ENCODE data around the gene CD63.

The CD63 gene

GRCh38 chr12:55746913-55747231, 18.1 kb upstream of the CD63 start:
- FAIRE-seq (no peak), DNase-seq (ENCODE audit: insufficient read length) (no peak)
- TF ChIP-seq TAF1 (IDR thresholded peaks at IDR 0.05; ENCODE audit: borderline replicate concordance, low read depth, low read length) (no peak), POLR2AphosphoS5 (IDR thresholded peaks at IDR 0.05; ENCODE audit: low read depth, low read length) (no peak), POLR2A (IDR thresholded peaks at IDR 0.05; ENCODE audit: low read depth, low read length) (no peak)

GRCh38 chr12:55746174-55746912, 17.5 kb upstream of the CD63 start:
- TF ChIP-seq TAF1 (IDR thresholded peaks at IDR 0.05; ENCODE audit: borderline replicate concordance, low read depth, low read length) (no peak), POLR2A (IDR thresholded peaks at IDR 0.05; ENCODE audit: low read depth, low read length) (no peak), POLR2AphosphoS5 (IDR thresholded peaks at IDR 0.05; ENCODE audit: low read depth, low read length) (no peak)
- no peak for DNase-seq (ENCODE audit: insufficient read length)

GRCh38 chr12:55745361-55746173, 16.8 kb upstream of the CD63 start:
- no peak for TF ChIP-seq POLR2AphosphoS5 (IDR thresholded peaks at IDR 0.05; ENCODE audit: low read depth, low read length)
- TF ChIP-seq TAF1 (IDR thresholded peaks at IDR 0.05; ENCODE audit: borderline replicate concordance, low read depth, low read length) = no peak
- TF ChIP-seq POLR2A (IDR thresholded peaks at IDR 0.05; ENCODE audit: low read depth, low read length) = no peak
- FAIRE-seq = no peak
- no peak for DNase-seq (ENCODE audit: insufficient read length)

More at GRCh38 chr12:55746174-55746912, 17.5 kb upstream of the CD63 start:
- no peak for FAIRE-seq

- no peak for FAIRE-seq
- TF ChIP-seq POLR2A (IDR thresholded peaks at IDR 0.05; ENCODE audit: low read depth, low read length) (no peak), TAF1 (IDR thresholded peaks at IDR 0.05; ENCODE audit: borderline replicate concordance, low read depth, low read length) (no peak), POLR2AphosphoS5 (IDR thresholded peaks at IDR 0.05; ENCODE audit: low read depth, low read length) (no peak)
These were observed 15.7 kb upstream of the CD63 start for GRCh38 chr12:55744340-55745030.

GRCh38 chr12:55743406-55744339, 14.9 kb upstream of the CD63 start:
- FAIRE-seq = peak; percentile 91
- peak; percentile 62 for DNase-seq (ENCODE audit: insufficient read length)
- TF ChIP-seq TAF1 (IDR thresholded peaks at IDR 0.05; ENCODE audit: borderline replicate concordance, low read depth, low read length) = no peak
- no peak for TF ChIP-seq POLR2AphosphoS5 (IDR thresholded peaks at IDR 0.05; ENCODE audit: low read depth, low read length)
- no peak for TF ChIP-seq POLR2A (IDR thresholded peaks at IDR 0.05; ENCODE audit: low read depth, low read length)

More at GRCh38 chr12:55744340-55745030, 15.7 kb upstream of the CD63 start:
- no peak for DNase-seq (ENCODE audit: insufficient read length)

DNA sequence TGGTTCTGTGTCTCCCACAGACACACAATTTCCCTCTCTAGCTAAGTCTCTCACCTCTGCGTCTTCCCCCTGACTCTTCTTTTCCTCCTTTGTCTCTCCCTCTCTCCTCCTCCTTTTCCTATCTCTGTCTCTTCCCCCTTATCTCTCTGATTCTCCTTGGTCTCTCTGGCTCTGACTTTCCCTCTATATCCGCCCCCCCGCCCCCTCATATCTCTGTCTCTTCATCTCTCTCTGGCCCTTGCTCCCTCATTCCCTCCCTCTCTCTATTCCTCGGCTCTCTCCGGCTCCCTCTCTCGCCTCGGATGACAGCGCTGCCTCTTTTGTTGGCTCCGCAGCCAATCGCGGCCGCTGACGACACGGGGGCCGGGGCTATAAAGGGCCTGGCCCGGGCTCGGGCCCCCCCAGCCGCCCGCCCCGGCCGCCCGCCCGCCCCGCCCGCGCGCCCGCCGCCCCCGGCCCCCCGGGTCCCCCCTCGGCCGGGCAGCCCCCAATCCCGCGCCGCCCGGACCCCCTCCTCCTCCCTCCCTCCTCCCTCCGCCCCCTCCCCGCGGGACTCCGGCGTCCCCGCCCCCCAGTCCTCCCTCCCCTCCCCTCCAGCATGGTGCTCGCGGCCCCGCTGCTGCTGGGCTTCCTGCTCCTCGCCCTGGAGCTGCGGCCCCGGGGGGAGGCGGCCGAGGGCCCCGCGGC, 14.1 kb upstream of the CD63 start, which contains the start of gene GDF11:
TSS of gene GDF11 (plus strand) at position 404 of the 687 bp plus-strand sequence. CDS start at position 599, 195 bp downstream.
- FAIRE-seq (no peak), DNase-seq (ENCODE audit: insufficient read length) (peak; percentile 65)
- TF ChIP-seq TAF1 (IDR thresholded peaks at IDR 0.05; ENCODE audit: borderline replicate concordance, low read depth, low read length) (no peak), POLR2A (IDR thresholded peaks at IDR 0.05; ENCODE audit: low read depth, low read length) (no peak), POLR2AphosphoS5 (IDR thresholded peaks at IDR 0.05; ENCODE audit: low read depth, low read length) (no peak)

DNA sequence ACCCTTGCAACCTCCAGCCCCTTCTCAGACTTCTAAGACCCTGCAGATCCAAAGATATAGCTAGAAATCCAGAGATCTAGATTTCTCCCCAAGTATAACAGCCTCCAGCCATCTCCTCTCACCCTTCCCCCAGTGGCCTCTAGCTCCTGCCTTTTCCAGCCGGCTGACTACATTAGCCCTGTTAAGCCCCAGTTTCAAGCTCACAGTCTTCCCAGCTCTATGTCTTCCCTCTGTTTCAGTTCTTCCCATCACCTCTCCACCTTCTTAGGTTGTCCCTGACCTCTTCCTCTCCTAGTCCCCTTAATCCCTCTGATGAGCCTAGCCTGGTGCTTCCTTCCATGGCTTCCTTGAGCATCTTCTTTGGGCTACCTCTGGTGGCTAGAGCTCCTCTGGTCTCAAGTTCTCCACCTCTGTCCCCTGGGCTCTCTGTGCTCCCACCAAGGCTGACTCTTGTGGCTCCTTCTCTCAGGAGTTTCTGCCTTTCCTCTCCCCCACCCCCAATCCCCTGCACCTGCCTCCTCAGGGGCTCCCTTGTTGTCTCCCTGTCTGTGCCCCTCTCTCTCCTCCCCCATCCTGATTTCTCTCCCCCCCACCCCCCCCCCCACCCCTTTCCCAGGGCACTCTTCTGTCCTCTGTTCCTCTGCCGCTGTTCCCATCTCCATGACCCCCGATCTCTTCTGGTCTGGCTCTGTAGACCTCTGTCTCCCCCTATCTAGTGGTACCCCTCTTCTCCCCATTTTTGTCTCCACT, 13.3 kb upstream of the CD63 start:
- TF ChIP-seq TAF1 (IDR thresholded peaks at IDR 0.05; ENCODE audit: borderline replicate concordance, low read depth, low read length) = no peak
- no peak for TF ChIP-seq POLR2A (IDR thresholded peaks at IDR 0.05; ENCODE audit: low read depth, low read length)
- no peak for TF ChIP-seq POLR2AphosphoS5 (IDR thresholded peaks at IDR 0.05; ENCODE audit: low read depth, low read length)
- FAIRE-seq = no peak
- no peak for DNase-seq (ENCODE audit: insufficient read length)

DNA sequence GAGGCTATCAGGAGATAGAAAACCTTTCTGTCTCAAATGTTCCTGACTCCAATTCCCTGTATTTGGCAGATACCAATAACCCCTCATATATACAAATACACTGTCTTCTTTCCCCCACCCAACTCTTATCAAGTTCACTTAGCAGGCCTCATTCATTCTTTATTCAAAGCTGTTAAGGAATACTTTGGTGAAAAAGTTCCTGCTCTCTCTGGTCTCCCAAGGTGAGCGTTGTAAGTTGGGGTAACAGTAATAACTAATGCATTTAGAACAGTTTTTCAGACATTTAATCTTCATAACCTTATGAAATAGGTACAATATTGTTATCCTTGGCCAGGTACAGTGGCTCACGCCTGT, 10.2 kb upstream of the CD63 start:
- no peak for FAIRE-seq
- DNase-seq (ENCODE audit: insufficient read length) = no peak
- TF ChIP-seq POLR2A (IDR thresholded peaks at IDR 0.05; ENCODE audit: low read depth, low read length) = no peak
- TF ChIP-seq TAF1 (IDR thresholded peaks at IDR 0.05; ENCODE audit: borderline replicate concordance, low read depth, low read length) = no peak
- no peak for TF ChIP-seq POLR2AphosphoS5 (IDR thresholded peaks at IDR 0.05; ENCODE audit: low read depth, low read length)

GRCh38 chr12:55738123-55739024, 9.6 kb upstream of the CD63 start:
- no peak for TF ChIP-seq POLR2A (IDR thresholded peaks at IDR 0.05; ENCODE audit: low read depth, low read length)
- no peak for TF ChIP-seq POLR2AphosphoS5 (IDR thresholded peaks at IDR 0.05; ENCODE audit: low read depth, low read length)
- TF ChIP-seq TAF1 (IDR thresholded peaks at IDR 0.05; ENCODE audit: borderline replicate concordance, low read depth, low read length) = no peak
- DNase-seq (ENCODE audit: insufficient read length) = peak; percentile 65
- FAIRE-seq = peak; percentile 84
